ENCODE results near the gene TFF2.

TFF2 gene

DNA sequence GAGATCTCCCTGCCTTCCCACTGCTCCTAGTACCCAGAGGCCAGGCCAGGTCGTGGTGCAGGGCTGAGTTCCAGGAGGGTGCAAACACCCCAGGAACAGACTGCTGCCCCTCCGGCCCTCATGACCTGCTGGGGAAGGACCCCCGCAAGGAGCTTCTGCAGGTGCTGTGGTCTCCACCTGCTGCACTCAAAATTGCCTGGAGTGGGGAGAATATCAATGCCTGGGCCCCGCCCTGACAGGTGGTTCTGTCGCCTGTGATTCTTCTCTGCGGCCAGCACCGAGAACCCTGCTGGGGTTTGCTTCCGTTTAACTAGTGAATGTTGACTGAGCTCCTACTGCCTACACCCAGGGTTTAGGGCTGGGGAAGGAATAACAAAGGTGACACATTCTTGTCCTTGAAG lies 33.5 kb downstream of the TFF2 start:
- no peaks in the 10 kb centered on the region for H3K36me3 Mint-ChIP-seq
- H3K27ac Mint-ChIP-seq, result no peak overlapping the region
- peaks cover 2% of the 10 kb centered on the region for H3K4me1 Mint-ChIP-seq (ENCODE audit: low read depth)
- no peaks in the 10 kb centered on the region for H3K9me3 Mint-ChIP-seq (ENCODE audit: low read depth)
- no peaks in the 10 kb centered on the region for H3K27me3 Mint-ChIP-seq
- H3K4me3 Mint-ChIP-seq, result no peak overlapping the region

DNA sequence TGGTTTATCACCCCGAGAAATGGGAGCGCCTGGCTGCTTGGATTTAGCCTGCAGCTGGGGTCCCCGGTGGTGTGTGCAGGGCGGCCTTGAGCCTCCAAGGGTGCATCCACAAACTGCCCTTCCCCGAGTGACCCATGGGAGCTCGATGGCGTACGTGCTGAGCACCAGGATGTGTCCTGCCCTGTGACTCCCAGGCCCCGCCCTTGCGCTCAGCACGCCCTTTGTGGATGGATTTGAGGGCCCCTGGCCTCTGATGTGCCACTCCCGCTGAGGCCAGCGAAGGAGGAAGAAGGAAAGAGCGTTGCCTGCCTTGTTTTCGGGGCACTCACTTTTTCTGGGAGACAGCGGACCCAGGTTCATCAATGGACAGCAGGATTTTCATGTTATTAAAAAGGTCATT lies 33.9 kb downstream of the TFF2 start:
- H3K4me3 Mint-ChIP-seq, result no peak overlapping the region
- no peaks in the 10 kb centered on the region for H3K9me3 Mint-ChIP-seq (ENCODE audit: low read depth)
- peaks cover 2% of the 10 kb centered on the region for H3K4me1 Mint-ChIP-seq (ENCODE audit: low read depth)
- H3K36me3 Mint-ChIP-seq, result no peaks in the 10 kb centered on the region
- no peaks in the 10 kb centered on the region for H3K27me3 Mint-ChIP-seq
- no peak overlapping the region for H3K27ac Mint-ChIP-seq

DNA sequence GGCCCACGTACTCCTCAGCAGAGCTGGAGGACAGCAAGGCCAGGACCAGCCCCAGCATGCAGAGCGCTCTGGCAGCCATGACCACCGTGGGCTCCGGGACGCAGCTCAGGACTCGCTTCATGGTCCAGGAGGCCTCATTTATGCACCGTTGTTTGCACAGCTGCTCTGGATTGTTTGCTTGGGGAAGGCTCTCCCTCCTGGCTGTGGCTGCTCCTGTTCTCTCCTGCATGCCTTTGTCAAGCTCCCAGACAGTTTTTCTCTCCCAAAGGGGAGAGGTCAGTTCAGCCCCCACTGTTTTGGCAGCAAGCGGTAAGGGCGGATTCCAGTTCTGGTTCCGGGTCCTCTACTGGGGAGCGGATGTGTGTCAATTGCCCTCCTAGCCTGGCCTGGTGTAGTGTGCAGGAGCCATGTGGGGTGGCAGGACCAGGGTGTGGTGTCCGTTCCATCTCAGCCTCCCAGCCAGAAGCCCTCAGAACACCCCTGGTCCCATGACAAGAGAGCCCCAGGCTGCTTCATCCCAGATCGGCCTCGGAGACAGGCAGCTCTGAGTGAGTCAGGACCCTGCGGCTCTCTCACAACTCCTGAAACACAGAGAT lies 35.4 kb downstream of the TFF2 start, which contains the start of gene TFF3:
Gene TFF3, minus strand, starts transcription at position 114 of the 596 bp plus-strand sequence. Its CDS starts 35 bp downstream, at position 79.
- Mint-ChIP-seq H3K36me3 (no peaks in the 10 kb centered on the region), H3K4me3 (no peak within 1 kb of the TSS), H3K27me3 (no peaks in the 10 kb centered on the region), H3K9me3 (ENCODE audit: low read depth) (no peaks in the 10 kb centered on the region), H3K4me1 (ENCODE audit: low read depth) (peaks cover 2% of the 10 kb centered on the region), H3K27ac (no peak within 1 kb of the TSS)

DNA sequence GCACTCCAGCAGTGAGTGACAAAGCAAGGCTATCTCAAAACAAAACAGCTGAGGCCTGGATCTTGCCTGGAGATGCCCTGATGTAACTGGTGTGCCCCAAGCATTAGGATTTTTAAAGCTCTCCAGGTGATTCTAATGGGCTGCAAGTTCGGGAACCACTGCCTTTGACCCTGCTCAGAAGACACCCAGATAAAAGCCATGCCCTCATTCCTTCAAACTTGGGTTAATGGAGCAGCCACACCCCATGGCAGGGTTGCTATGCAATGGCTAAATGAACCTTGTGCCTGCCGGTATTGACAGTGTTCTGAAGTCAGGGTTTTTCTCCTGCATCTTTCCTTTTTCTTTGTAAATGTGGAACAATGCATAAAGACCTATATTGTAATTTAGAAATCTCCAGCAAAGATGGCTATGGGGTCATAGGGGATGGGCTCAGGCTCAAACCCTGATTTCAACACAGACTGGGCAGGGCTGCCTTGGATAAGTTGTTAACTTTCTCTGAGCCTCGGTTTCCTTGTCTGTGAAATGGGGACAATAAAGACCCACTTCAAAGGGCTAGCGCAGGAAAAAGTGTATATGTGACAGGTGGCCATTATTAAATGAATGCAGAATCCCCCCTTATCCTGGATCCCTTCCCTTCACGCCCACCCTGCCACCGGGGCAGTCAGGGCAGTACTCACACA lies 36.0 kb downstream of the TFF2 start:
- no peak overlapping the region for H3K4me3 Mint-ChIP-seq
- H3K9me3 Mint-ChIP-seq (ENCODE audit: low read depth), result no peaks in the 10 kb centered on the region
- peaks cover 5% of the 10 kb centered on the region for H3K4me1 Mint-ChIP-seq (ENCODE audit: low read depth)
- no peaks in the 10 kb centered on the region for H3K36me3 Mint-ChIP-seq
- no peaks in the 10 kb centered on the region for H3K27me3 Mint-ChIP-seq
- H3K27ac Mint-ChIP-seq, result no peak overlapping the region

DNA sequence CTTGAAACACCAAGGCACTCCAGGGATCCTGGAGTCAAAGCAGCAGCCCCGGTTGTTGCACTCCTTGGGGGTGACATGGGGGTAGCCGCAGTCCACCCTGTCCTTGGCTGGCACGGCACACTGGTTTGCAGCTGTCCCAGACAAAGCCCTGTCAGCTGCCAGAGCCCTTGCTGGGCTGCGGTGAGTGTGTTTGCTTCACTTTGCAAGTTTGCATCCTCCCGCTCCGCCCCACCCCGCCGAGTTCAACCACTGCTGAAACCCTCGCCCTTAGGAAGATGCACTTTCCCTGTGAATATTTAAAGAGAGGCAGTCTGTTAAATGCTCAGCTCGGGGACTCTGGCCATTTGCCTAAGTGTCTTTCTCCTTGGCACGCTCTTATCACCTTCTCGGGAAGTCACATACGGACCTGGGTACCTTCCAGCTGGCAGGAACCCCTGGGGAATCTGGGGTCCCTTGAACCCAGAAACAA lies 37.3 kb downstream of the TFF2 start:
- Mint-ChIP-seq H3K36me3 (no peaks in the 10 kb centered on the region), H3K4me3 (no peak overlapping the region), H3K27me3 (no peaks in the 10 kb centered on the region), H3K27ac (no peak overlapping the region), H3K4me1 (ENCODE audit: low read depth) (peaks cover 8% of the 10 kb centered on the region), H3K9me3 (ENCODE audit: low read depth) (no peaks in the 10 kb centered on the region)

DNA sequence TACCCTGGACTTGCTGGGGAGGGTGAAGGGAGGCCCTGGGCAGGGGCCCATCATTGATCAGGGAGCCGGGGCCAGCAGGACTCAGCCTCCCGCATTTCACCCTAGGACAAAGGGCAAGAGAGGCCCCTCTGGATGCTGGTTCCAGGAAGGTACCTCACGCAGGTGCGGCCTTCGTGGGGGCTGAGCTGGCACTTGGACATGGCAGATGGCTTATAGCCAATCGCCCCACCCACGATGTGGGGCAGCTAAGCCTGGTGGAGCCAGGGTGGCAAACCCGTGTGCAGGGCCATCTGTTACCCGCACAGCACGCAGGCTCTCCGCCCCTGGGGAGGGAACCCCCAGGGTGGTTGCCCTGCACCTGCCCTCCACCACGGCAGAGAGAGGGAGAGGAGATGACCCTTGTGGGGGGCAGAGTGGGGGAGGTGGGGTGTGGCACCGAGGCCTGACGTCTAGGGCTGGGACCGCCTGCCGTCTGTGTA lies 38.1 kb downstream of the TFF2 start:
- peaks cover 8% of the 10 kb centered on the region for H3K4me1 Mint-ChIP-seq (ENCODE audit: low read depth)
- H3K4me3 Mint-ChIP-seq, result no peak overlapping the region
- no peaks in the 10 kb centered on the region for H3K36me3 Mint-ChIP-seq
- H3K9me3 Mint-ChIP-seq (ENCODE audit: low read depth), result no peaks in the 10 kb centered on the region
- no peak overlapping the region for H3K27ac Mint-ChIP-seq
- no peaks in the 10 kb centered on the region for H3K27me3 Mint-ChIP-seq

DNA sequence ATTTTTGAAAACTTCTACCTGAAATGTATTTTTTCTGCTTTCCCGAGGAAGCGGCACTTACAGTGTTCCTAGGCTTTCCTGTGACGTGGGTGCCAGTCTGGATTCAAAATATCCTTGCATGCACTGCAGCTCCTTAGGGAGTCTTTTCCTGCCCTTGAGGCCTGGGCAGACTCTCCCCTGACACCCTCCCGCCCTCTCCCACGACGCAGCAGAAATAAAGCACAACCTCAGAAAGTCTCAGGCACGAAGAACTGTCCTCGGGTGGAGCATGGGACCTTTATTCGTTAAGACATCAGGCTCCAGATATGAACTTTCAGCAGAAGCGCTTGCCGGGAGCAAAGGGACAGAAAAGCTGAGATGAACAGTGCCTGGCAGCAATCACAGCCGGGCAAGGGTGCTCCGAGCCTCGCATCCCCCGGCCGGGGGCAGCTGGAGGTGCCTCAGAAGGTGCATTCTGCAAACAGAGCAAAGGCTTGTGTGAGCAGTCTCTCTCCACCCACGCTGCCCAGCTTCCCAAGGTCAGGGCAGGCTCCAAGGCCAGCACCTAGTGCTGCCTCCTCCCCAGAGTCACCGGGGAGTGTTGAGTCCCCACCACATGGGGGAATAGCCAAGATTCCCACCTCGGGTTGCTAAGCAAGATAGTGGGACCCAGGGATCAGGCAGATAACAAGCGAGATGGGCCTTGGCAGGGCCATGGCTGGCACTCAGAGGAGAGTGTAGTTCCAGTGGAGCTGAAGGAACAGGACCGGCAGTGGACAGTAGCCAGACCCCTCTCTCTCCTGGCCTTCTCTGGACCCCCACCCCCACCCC lies 38.8 kb downstream of the TFF2 start:
- no peak overlapping the region for H3K4me3 Mint-ChIP-seq
- no peaks in the 10 kb centered on the region for H3K9me3 Mint-ChIP-seq (ENCODE audit: low read depth)
- H3K4me1 Mint-ChIP-seq (ENCODE audit: low read depth), result peaks cover 11% of the 10 kb centered on the region
- H3K27me3 Mint-ChIP-seq, result no peaks in the 10 kb centered on the region
- H3K36me3 Mint-ChIP-seq, result no peaks in the 10 kb centered on the region
- H3K27ac Mint-ChIP-seq, result no peak overlapping the region

DNA sequence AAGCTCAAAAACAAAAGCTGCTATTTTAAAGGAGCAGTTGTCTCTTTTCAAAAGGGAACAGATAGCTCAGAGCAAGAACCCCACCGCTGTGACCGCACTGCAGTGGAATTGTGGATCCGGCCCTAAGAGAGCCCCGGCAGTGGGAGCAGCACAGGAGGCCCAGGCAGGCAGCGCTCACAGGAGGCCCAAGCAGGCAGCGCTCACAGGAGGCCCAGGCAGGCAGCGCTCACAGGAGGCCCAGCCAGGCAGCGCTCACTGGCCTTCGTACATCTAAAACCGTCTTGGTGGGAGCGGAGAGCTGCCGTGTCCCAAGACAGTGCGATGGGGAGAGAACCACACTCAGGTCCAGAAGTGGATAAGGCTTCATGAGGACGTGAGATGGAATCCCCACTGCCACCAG lies 39.6 kb downstream of the TFF2 start:
- H3K4me3 Mint-ChIP-seq, result no peak overlapping the region
- H3K36me3 Mint-ChIP-seq, result no peaks in the 10 kb centered on the region
- no peaks in the 10 kb centered on the region for H3K9me3 Mint-ChIP-seq (ENCODE audit: low read depth)
- peaks cover 17% of the 10 kb centered on the region for H3K4me1 Mint-ChIP-seq (ENCODE audit: low read depth)
- no peaks in the 10 kb centered on the region for H3K27me3 Mint-ChIP-seq
- no peak overlapping the region for H3K27ac Mint-ChIP-seq

DNA sequence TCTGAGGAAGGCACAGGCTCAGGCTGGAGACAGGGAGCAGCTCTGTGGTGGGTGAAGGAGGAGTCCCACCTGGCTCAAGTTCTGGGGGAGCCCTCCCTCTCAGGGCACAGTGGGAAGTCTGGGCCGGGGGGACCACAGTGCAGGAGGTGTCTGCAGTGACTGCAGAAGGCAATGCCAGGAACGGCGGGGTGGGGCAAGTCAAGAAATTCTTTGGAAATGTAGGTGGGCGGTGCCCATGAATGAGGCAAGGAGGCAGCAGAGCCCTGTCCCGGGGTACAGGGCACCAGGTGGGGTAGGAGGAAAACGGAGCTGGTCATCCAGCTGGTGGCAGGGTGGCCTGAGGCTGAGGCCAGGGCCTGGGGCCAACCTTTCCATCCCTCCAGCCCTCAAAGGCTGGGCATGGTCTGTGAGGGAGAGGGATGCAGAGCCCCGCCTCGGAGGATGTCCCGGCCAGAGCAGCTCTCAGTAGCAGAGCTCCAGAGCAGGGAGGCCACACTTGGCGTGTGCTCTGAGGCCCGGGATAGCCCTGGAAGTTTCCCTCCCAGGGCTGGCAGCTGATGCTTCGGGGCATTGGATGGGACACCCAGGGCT lies 40.3 kb downstream of the TFF2 start:
- Mint-ChIP-seq H3K27me3 (no peaks in the 10 kb centered on the region), H3K4me3 (no peak overlapping the region), H3K27ac (no peak overlapping the region), H3K9me3 (ENCODE audit: low read depth) (no peaks in the 10 kb centered on the region), H3K4me1 (ENCODE audit: low read depth) (peaks cover 17% of the 10 kb centered on the region), H3K36me3 (no peaks in the 10 kb centered on the region)

DNA sequence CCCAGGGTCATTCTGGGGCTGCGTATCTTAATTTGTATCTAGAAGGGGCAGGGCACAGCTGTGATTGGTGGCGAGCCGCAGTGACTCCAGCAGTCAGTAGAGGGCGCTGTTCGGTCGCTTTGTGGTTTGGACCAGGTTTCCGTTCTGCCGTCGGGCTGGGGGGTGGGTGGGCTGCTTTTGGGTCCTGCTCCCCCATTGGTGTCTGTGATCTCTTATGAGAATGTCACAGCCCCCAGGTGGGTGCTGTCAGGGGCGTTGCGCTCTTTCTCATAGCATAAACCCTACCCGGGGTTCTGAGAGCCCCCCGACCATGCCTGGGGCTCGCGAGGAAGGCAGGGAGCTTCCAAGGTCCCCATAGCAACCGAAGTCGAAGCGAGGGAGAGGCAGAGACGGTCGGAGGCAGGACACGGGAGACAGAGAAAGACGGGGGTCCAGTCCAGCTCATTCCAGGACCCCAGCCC lies 41.0 kb downstream of the TFF2 start:
- H3K9me3 Mint-ChIP-seq (ENCODE audit: low read depth), result no peaks in the 10 kb centered on the region
- H3K4me1 Mint-ChIP-seq (ENCODE audit: low read depth), result peaks cover 17% of the 10 kb centered on the region
- H3K36me3 Mint-ChIP-seq, result no peaks in the 10 kb centered on the region
- no peak overlapping the region for H3K27ac Mint-ChIP-seq
- H3K4me3 Mint-ChIP-seq, result no peak overlapping the region
- no peaks in the 10 kb centered on the region for H3K27me3 Mint-ChIP-seq

DNA sequence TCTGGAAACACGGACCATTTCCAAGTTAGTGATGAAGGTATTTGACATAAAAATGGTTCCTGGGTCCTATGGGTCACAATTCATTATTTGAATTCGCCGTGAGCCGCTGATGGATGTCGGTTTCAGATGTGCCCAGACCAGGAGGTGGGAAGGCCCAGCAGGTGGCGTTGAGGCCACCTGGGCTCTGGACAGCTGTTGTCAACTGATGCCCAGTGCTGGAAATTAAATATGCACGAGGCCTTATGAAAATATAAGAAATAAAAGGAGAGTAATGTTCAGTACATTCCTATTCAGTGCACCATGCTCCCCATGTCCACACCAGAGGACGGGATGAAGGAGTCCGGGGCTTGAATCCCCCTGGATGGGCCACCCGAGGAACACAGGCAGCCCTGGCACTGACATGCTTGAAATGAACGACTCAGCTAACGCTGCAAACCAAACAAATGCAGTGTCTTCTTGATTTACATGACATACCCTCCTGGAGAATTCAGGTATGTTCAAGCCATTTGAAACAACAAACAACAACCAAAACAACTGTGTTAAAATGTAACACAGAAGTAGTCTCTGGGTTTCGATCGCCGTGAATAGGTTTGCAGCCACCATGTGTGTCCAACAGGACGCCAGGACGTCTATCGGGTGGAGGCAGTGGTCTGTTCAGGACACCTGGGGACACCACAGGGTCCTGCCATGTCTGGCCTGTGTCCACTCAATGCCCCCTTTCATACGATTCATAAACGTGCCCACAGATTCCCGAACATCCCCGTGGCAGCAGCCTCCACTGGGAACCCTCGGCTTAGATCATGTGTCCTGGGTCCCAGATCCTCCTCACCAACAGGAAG lies 41.7 kb downstream of the TFF2 start:
- H3K27ac Mint-ChIP-seq, result no peak overlapping the region
- H3K9me3 Mint-ChIP-seq (ENCODE audit: low read depth), result no peaks in the 10 kb centered on the region
- no peaks in the 10 kb centered on the region for H3K36me3 Mint-ChIP-seq
- H3K27me3 Mint-ChIP-seq, result no peaks in the 10 kb centered on the region
- H3K4me3 Mint-ChIP-seq, result no peak overlapping the region
- peaks cover 17% of the 10 kb centered on the region for H3K4me1 Mint-ChIP-seq (ENCODE audit: low read depth)

DNA sequence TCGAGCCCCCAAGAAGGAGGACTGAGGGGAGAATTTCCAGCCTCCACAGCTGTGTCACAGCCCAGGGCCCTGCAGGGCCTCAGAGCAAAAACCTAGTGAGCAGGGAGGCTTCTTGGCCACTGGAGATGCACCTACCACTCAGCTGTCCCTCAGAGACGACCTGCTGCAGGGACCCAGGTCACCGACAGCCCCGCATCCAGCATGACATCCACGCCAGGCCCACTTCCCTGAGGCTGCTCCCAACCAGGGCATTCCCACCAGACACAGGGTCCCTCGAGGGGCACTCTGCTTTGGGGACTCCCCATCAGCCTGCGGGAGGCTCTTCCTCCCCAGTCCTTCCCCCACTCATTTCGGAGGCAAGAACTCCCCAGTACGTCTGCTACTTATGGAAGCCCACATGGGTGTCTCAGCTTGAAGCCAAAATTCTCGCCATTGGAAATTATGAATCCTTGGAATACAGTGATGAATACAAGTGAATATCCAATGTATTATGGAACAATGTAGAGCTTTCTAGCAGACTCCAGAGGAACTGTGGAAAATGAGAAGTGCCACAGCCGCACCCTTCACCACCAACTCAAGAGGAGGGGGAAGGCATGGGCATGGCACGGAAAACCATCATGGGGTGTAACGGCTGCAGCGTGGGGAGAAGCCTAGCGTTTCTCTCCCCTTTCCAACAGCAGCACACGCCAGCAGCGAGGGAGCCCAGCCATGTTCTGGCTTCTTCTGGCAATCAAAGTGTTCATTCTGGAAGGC lies 42.5 kb downstream of the TFF2 start:
- Mint-ChIP-seq H3K4me1 (ENCODE audit: low read depth) (peaks cover 17% of the 10 kb centered on the region), H3K9me3 (ENCODE audit: low read depth) (no peaks in the 10 kb centered on the region), H3K27ac (no peak overlapping the region), H3K36me3 (no peaks in the 10 kb centered on the region), H3K4me3 (no peak overlapping the region), H3K27me3 (no peaks in the 10 kb centered on the region)

DNA sequence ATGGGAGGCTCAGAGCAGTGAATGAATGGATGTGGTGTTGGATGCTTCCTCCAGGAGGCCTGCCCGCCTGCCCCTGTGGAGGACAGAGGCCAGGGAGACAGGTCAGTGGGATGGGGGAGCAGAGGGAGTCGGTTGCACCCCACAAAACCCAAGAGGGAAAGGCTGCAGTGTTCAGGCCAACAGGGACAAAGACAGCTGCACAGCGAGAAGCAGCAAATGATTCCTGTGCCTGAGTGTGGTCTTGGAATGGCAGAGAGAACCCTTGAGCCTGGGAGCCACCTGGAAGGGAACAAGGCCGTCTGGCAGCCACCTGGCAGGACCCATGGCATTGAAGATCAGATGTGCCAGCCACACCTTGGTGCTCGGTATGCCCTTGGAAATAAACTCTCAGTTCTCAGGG lies 43.7 kb downstream of the TFF2 start:
- Mint-ChIP-seq H3K27ac (no peak overlapping the region), H3K27me3 (no peaks in the 10 kb centered on the region), H3K36me3 (no peaks in the 10 kb centered on the region), H3K4me1 (ENCODE audit: low read depth) (peaks cover 17% of the 10 kb centered on the region), H3K4me3 (no peak overlapping the region), H3K9me3 (ENCODE audit: low read depth) (no peaks in the 10 kb centered on the region)
